Measurements from ENCODE around the gene ANAPC10. TPM values are rescaled to one million over a fixed set of nuclear protein-coding genes. Genes with fewer than 3 reads are reported as not detected.

ANAPC10 gene
- total RNA-seq, result 18.0 and 21.7 TPM in 2 replicates

GRCh38 chr4:145097821-145098674, at the start of gene ANAPC10, which contains the start of gene ABCE1:
TSS of gene ANAPC10 (minus strand) at chr4:145098196. CDS start at chr4:145096099, 2,097 bp downstream.
TSS of gene ABCE1 (plus strand) at chr4:145098311. CDS start at chr4:145104413, 6,102 bp downstream.

Other genes with a start within 250 kb of the ANAPC10 start
- gene ABCE1, start 115 bp upstream of the ANAPC10 start, total RNA-seq, result 142 and 143 TPM in 2 replicates
- 21.7 and 26.1 TPM in 2 replicates for gene OTUD4, start 82.4 kb upstream of the ANAPC10 start, total RNA-seq

Data from endothelial cell of coronary artery (primary cell).